Smooth muscle cell (in vitro differentiated cells): ENCODE data around the gene COL15A1. TPM values are rescaled to one million over a fixed set of nuclear protein-coding genes. Genes with fewer than 3 reads are reported as not detected.

ENCODE experiments used
- DNase-seq: peaks from one replicate; lab custom pipeline; 2025; ENCODE audit not compliant: unreplicated experiment; lab: John Stamatoyannopoulos, UW
- H2AFZ ChIP-seq: fragments of 200-600 bp; sonication (generic); 2 replicates; pipeline ENCODE4 v1.6.0; 2016; ENCODE audit warnings: antibody characterized with exemption, low read depth, mild to moderate bottlenecking
- H3F3A ChIP-seq: fragments of 200-600 bp; sonication (generic); 2 replicates; pipeline ENCODE4 v1.6.0; 2017; ENCODE audit warnings: antibody characterized with exemption, low read depth
- H3K27ac ChIP-seq: fragments of 200-600 bp; sonication (generic); 2 replicates; pipeline ENCODE4 v1.5.1; 2016; ENCODE audit warnings: low read depth, mild to moderate bottlenecking
- H3K27me3 ChIP-seq: fragments of 200-600 bp; sonication (generic); 2 replicates; pipeline ENCODE4 v1.6.1; 2016; ENCODE audit warnings: low read depth, mild to moderate bottlenecking
- H3K36me3 ChIP-seq: fragments of 200-600 bp; sonication (generic); 2 replicates; pipeline ENCODE4 v1.5.1; 2016; ENCODE audit warnings: low read depth
- H3K4me1 ChIP-seq: fragments of 200-600 bp; sonication (generic); 2 replicates; pipeline ENCODE4 v1.5.1; 2016; ENCODE audit warnings: low read depth
- H3K4me2 ChIP-seq: fragments of 200-600 bp; sonication (generic); 2 replicates; pipeline ENCODE4 v1.6.0; 2016; ENCODE audit warnings: mild to moderate bottlenecking
- H3K4me3 ChIP-seq: fragments of 200-600 bp; sonication (generic); 2 replicates; pipeline ENCODE4 v1.5.1; 2016; ENCODE audit warnings: mild to moderate bottlenecking
- H3K79me2 ChIP-seq: fragments of 200-600 bp; sonication (generic); 2 replicates; pipeline ENCODE4 v1.6.0; 2016; ENCODE audit warnings: low read depth, mild to moderate bottlenecking
- H3K9ac ChIP-seq: fragments of 200-600 bp; sonication (generic); 2 replicates; pipeline ENCODE4 v1.6.0; 2016; ENCODE audit warnings: low read depth
- H3K9me3 ChIP-seq: fragments of 200-600 bp; sonication (generic); replicated peaks from 2 replicates; pipeline ENCODE4 v1.5.1; 2016; ENCODE audit warnings: low read depth
- H4K20me1 ChIP-seq: fragments of 200-600 bp; sonication (generic); 2 replicates; pipeline ENCODE4 v1.6.0; 2016; ENCODE audit warnings: low read depth
- WGBS: methylation state at CpG from one replicate; pipeline ENCODE4 v1.1.7; 2016; ENCODE audit warnings: low lambda C conversion rate; 5-methylcytosine and 5-hydroxymethylcytosine counted together
- polyA plus RNA-seq: library from polyadenylated mRNA; unstranded; fragments of >200 nt; fragmentation: Nextera tagmentation; extraction: Ambion mirVana; gene quantifications from 2 replicates; pipeline ENCODE4 v1.2.1, GENCODE V29; 2016
- total RNA-seq: library from RNA; depleted of rRNA; stranded (reverse); fragments of >200 nt; gene quantifications from 2 replicates; pipeline ENCODE4 v1.2.3, GENCODE V29; 2014
- TF ChIP-seq, protein P1 (sequence below): fragments of 200-600 bp; sonication (generic); IDR thresholded peaks from 2 replicates; pipeline ENCODE4 v1.5.1; 2017; ENCODE audit warnings: borderline replicate concordance, mild to moderate bottlenecking, antibody characterized with exemption; ENCODE audit not compliant: insufficient read depth, poor library complexity, severe bottlenecking

COL15A1 gene
- total and polyA plus RNA-seq, 2 experiments from 2014 or later: 222 to 293 TPM

DNA sequence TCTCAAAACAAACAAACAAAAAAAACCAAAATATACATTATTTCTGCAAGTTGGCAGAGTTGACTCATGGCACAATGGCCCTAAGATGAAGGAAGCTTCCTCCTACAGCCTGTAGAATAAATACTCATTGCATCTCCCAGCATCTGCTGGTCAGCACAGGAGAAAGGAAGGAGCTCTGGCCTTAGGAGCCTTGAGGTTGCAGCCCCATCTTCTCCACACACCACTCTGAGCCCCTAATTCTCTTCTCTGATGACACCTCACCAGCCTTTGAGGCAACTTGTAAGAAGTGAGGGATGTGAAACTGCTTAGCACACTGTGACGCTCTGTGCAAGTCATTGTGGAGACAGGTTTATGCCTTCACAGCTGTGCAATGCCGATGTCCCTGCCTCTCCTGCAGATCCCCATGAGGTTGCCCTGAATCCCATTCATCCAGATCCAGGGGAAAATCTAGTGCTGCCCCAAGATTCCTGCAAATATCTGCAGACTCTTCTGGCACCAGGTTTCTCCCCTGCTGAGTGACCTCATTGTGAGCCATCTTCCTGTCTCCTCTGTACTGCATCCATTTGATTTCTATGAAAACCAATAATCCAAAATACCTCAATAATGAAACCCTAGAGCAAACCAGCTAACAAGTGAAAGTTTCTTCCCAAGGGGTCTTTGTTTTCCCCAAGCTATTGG, 95.9 kb downstream of the COL15A1 start:
- H4K20me1 ChIP-seq: no peaks in the 10 kb centered on the region
- no peak overlapping the region for H2AFZ ChIP-seq
- H3K79me2 ChIP-seq: no peaks in the 10 kb centered on the region
- H3K4me1 ChIP-seq: peaks cover 32% of the 10 kb centered on the region
- peak overlapping the region; percentile 92 for H3K9ac ChIP-seq
- peaks cover 3% of the 10 kb centered on the region for H3K36me3 ChIP-seq
- 28% methylated on average over 2 of the region's 2 CpGs for WGBS
- peaks cover 19% of the 10 kb centered on the region for H3F3A ChIP-seq
- peak overlapping the region; percentile 79 for H3K4me2 ChIP-seq
- H3K27me3 ChIP-seq: no peaks in the 10 kb centered on the region
- no peak overlapping the region for H3K4me3 ChIP-seq
- H3K27ac ChIP-seq: peak overlapping the region; percentile 99
- TF ChIP-seq, protein P1, sequence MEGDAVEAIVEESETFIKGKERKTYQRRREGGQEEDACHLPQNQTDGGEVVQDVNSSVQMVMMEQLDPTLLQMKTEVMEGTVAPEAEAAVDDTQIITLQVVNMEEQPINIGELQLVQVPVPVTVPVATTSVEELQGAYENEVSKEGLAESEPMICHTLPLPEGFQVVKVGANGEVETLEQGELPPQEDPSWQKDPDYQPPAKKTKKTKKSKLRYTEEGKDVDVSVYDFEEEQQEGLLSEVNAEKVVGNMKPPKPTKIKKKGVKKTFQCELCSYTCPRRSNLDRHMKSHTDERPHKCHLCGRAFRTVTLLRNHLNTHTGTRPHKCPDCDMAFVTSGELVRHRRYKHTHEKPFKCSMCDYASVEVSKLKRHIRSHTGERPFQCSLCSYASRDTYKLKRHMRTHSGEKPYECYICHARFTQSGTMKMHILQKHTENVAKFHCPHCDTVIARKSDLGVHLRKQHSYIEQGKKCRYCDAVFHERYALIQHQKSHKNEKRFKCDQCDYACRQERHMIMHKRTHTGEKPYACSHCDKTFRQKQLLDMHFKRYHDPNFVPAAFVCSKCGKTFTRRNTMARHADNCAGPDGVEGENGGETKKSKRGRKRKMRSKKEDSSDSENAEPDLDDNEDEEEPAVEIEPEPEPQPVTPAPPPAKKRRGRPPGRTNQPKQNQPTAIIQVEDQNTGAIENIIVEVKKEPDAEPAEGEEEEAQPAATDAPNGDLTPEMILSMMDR: no peak
- DNase-seq: no peak
- H3K9me3 ChIP-seq: no peaks in the 10 kb centered on the region

DNA sequence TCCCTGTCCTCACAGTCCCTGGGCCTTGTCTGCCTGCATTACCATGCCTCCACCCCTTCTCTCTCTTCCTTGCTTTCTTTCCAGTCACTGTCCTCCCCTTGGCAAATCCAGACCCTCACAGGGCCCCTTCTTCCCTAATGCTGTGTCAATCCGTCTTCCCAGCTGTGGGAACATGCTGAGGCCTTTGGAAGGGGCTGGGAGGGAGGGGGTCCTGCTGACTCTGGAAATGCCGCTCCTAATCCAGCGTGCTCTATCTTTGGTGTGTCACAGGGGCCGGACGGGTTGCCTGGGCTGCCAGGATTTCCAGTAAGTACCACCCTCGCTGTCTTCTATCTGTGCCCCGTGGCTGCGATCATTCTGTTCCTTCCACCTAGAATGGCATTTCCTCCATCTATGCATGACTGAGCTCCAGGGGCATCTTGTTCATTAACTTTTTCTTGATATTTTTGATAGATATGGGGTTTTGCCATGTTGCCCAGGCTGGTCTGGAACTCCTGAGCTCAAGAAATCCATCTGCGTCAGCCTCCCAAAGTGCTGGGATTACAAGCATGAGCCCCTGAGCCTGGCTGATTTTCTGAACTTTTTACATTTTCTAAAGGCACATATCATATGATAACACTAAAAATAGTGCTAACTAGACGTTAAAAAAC, 96.7 kb downstream of the COL15A1 start:
- Histone ChIP-seq H3K79me2 (no peaks in the 10 kb centered on the region), H3K27ac (peak overlapping the region; percentile 99), H2AFZ (no peak overlapping the region), H3F3A (peaks cover 19% of the 10 kb centered on the region), H3K4me1 (peaks cover 32% of the 10 kb centered on the region), H3K36me3 (peaks cover 7% of the 10 kb centered on the region), H3K4me3 (no peak overlapping the region), H3K9me3 (no peaks in the 10 kb centered on the region), H4K20me1 (no peaks in the 10 kb centered on the region), H3K4me2 (peak overlapping the region; percentile 79), H3K27me3 (no peaks in the 10 kb centered on the region), H3K9ac (peak overlapping the region; percentile 92)
- DNase-seq: peak; percentile 28
- TF ChIP-seq, protein P1: no peak
- whole genome bisulfite sequencing: 11% methylated on average over 10 of the region's 10 CpGs

DNA sequence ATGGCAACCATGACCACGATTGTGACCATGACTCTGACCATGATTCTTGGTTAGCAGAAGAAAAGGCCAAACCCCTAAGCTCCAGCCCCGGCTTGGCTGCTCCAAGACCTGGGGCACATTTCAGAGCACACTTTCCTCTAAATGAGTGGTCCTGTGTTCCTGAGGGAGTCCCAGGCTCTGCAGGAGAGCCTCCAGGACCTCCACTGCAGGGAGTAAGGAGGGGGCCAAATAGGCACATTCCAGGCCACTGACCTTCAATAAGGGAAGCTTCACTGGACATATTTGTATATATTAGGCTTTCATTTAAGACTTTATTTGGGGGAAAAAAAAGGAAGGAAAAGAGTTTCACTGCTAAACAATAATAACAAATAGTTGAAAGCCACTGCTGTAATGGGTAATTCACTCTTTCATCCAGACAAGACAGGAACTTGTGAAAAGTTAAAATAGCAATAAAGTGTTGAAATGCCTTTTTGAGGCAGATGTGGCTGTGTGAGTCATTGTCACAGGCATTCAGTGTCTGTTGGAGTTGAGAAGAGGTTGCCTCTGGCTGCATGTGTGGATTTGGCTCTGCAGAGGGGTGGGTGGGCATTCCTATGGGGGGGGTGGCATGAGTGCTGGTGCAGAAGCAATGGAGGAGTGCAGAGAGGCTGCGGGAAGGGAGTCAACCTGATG, 97.3 kb downstream of the COL15A1 start:
- Histone ChIP-seq H3K79me2 (no peaks in the 10 kb centered on the region), H3K36me3 (peaks cover 7% of the 10 kb centered on the region), H3F3A (peaks cover 19% of the 10 kb centered on the region), H2AFZ (no peak overlapping the region), H3K9me3 (no peaks in the 10 kb centered on the region), H3K4me1 (peaks cover 32% of the 10 kb centered on the region), H3K27ac (peak overlapping the region; percentile 99), H3K27me3 (no peaks in the 10 kb centered on the region), H3K4me3 (no peak overlapping the region), H3K9ac (peak overlapping the region; percentile 92), H4K20me1 (no peaks in the 10 kb centered on the region), H3K4me2 (peak overlapping the region; percentile 79)
- TF ChIP-seq, protein P1: no peak
- DNase-seq: no peak
- whole genome bisulfite sequencing: 10% methylated on average over 3 of the region's 3 CpGs
